H9 (cell line): ENCODE data around the gene ZNF346. TPM values are rescaled to one million over a fixed set of nuclear protein-coding genes. Genes with fewer than 3 reads are reported as not detected.

Source experiments
- DNase-seq: peaks from one replicate; pipeline ENCODE4 v3.0.0-alpha.2; 2017
- H2AFZ ChIP-seq: one replicate; pipeline ENCODE4 v1.6.1; 2013; ENCODE audit warnings: mild to moderate bottlenecking, low read length, control low read depth, moderate library complexity
- H2AK5ac ChIP-seq: 2 replicates; pipeline ENCODE4 v1.6.1; 2013; ENCODE audit warnings: low read length, control low read depth, mixed read lengths; ENCODE audit not compliant: insufficient read length
- H2BK120ac ChIP-seq: one replicate; pipeline ENCODE4 v1.6.1; 2013; ENCODE audit warnings: low read depth, mild to moderate bottlenecking, low read length, control low read depth, inconsistent platforms; ENCODE audit not compliant: poor library complexity, severe bottlenecking
- H2BK12ac ChIP-seq: 2 replicates; pipeline ENCODE4 v1.6.1; 2013; ENCODE audit warnings: low read length, control low read depth, mixed read lengths, low read depth; ENCODE audit not compliant: insufficient read length
- H2BK15ac ChIP-seq: 2 replicates; pipeline ENCODE4 v1.6.1; 2013; ENCODE audit warnings: low read depth, low read length, control low read depth
- H2BK20ac ChIP-seq: one replicate; pipeline ENCODE4 v1.6.1; 2013; ENCODE audit warnings: low read depth, mild to moderate bottlenecking, low read length, control low read depth, inconsistent platforms; ENCODE audit not compliant: poor library complexity, severe bottlenecking
- H2BK5ac ChIP-seq: 2 replicates; pipeline ENCODE4 v1.6.1; 2013; ENCODE audit warnings: low read length, control low read depth, mixed read lengths; ENCODE audit not compliant: insufficient read length
- H3K14ac ChIP-seq: 2 replicates; pipeline ENCODE4 v1.6.1; 2013; ENCODE audit warnings: low read length, control low read depth; ENCODE audit not compliant: insufficient read depth
- H3K18ac ChIP-seq: 2 replicates; pipeline ENCODE4 v1.6.1; 2013; ENCODE audit warnings: low read depth, mild to moderate bottlenecking, mixed read lengths, low read length, control low read depth; ENCODE audit not compliant: insufficient read length
- H3K23ac ChIP-seq: 2 replicates; pipeline ENCODE4 v1.6.1; 2013; ENCODE audit warnings: low read length, control low read depth, mixed read lengths, low read depth; ENCODE audit not compliant: insufficient read length
- H3K23me2 ChIP-seq: 2 replicates; pipeline ENCODE4 v1.6.1; 2013; ENCODE audit warnings: low read depth, mild to moderate bottlenecking, mixed read lengths, low read length, control low read depth; ENCODE audit not compliant: insufficient read length, poor library complexity, severe bottlenecking
- H3K27ac ChIP-seq: 2 replicates; pipeline ENCODE4 v1.5.1; 2013; ENCODE audit warnings: low read length, control low read depth, mixed read lengths, low read depth; ENCODE audit not compliant: insufficient read length
- H3K27me3 ChIP-seq: 2 replicates; pipeline ENCODE4 v1.6.1; 2013; ENCODE audit warnings: low read length, control low read depth, inconsistent platforms; ENCODE audit not compliant: insufficient read depth
- H3K4ac ChIP-seq: 2 replicates; pipeline ENCODE4 v1.6.1; 2013; ENCODE audit warnings: low read depth, mild to moderate bottlenecking, control low read depth, inconsistent platforms, low read length, moderate library complexity
- H3K4me1 ChIP-seq: 2 replicates; pipeline ENCODE4 v1.6.1; 2013; ENCODE audit warnings: low read length, control low read depth, inconsistent platforms; ENCODE audit not compliant: insufficient read depth
- H3K4me2 ChIP-seq: 2 replicates; pipeline ENCODE4 v1.6.1; 2013; ENCODE audit warnings: low read length, control low read depth, mixed read lengths; ENCODE audit not compliant: insufficient read length, insufficient read depth
- H3K56ac ChIP-seq: 2 replicates; pipeline ENCODE4 v1.6.1; 2013; ENCODE audit warnings: low read depth, mild to moderate bottlenecking, mixed read lengths, low read length, control low read depth; ENCODE audit not compliant: insufficient read length
- H3K79me1 ChIP-seq: 2 replicates; pipeline ENCODE4 v1.6.1; 2013; ENCODE audit warnings: low read depth, mild to moderate bottlenecking, moderate library complexity, low read length, control low read depth, inconsistent platforms; ENCODE audit not compliant: insufficient read depth, poor library complexity, severe bottlenecking
- H3K79me2 ChIP-seq: 2 replicates; pipeline ENCODE4 v1.6.1; 2013; ENCODE audit warnings: low read length, control low read depth, inconsistent platforms; ENCODE audit not compliant: insufficient read depth
- H3K9ac ChIP-seq: 2 replicates; pipeline ENCODE4 v1.6.1; 2013; ENCODE audit warnings: low read length, control low read depth, mixed read lengths; ENCODE audit not compliant: insufficient read length; ENCODE audit errors: extremely low read depth
- H3K9me3 ChIP-seq: one replicate; pipeline ENCODE4 v1.6.1; 2013; ENCODE audit warnings: low read depth, low read length, inconsistent platforms; ENCODE audit not compliant: control insufficient read depth
- H3T11ph ChIP-seq: one replicate; pipeline ENCODE4 v1.6.1; 2013; ENCODE audit warnings: mild to moderate bottlenecking, low read length, control low read depth, inconsistent platforms
- H4K20me1 ChIP-seq: one replicate; pipeline ENCODE4 v1.6.1; 2013; ENCODE audit not compliant: control insufficient read depth, insufficient read length, insufficient read depth
- H4K5ac ChIP-seq: 2 replicates; pipeline ENCODE4 v1.6.1; 2013; ENCODE audit warnings: low read depth, mild to moderate bottlenecking, mixed read lengths, low read length, control low read depth; ENCODE audit not compliant: insufficient read length
- H4K8ac ChIP-seq: replicated peaks from 2 replicates; pipeline ENCODE4 v1.6.1; 2013; ENCODE audit warnings: low read length, control low read depth, mixed read lengths, low read depth; ENCODE audit not compliant: insufficient read length
- H4K91ac ChIP-seq: 2 replicates; pipeline ENCODE4 v1.6.1; 2013; ENCODE audit warnings: low read depth, mild to moderate bottlenecking, moderate library complexity, mixed read lengths, low read length, control low read depth; ENCODE audit not compliant: insufficient read length
- H3K27ac Mint-ChIP-seq, 3 experiments: 2 replicates in 2 of 3; 3 replicates in 1 of 3; pipeline ENCODE4 v1.8.0; 2020 to 2021; ENCODE audit warnings: mixed read lengths in 3 of 3, mild to moderate bottlenecking in 1 of 3, moderate library complexity in 1 of 3
- H3K27me3 Mint-ChIP-seq: 2 replicates; pipeline ENCODE4 v1.8.0; 2021; ENCODE audit warnings: low read depth, mild to moderate bottlenecking, moderate library complexity, mixed read lengths
- H3K36me3 Mint-ChIP-seq, 3 experiments: 2 replicates in 2 of 3; 3 replicates in 1 of 3; pipeline ENCODE4 v1.8.0; 2020 to 2021; ENCODE audit warnings: low read depth in 3 of 3, mixed read lengths in 3 of 3; ENCODE audit not compliant: insufficient read depth in 1 of 3
- H3K4me1 Mint-ChIP-seq, 2 experiments: 2 replicates each; pipeline ENCODE4 v1.8.0; 2020; ENCODE audit warnings: mixed read lengths in 2 of 2
- H3K4me3 Mint-ChIP-seq, 2 experiments: 2 replicates in 1 of 2; 3 replicates in 1 of 2; pipeline ENCODE4 v1.8.0; 2020 to 2021; ENCODE audit warnings: mild to moderate bottlenecking in 2 of 2, mixed read lengths in 2 of 2, moderate library complexity in 1 of 2
- H3K9me3 Mint-ChIP-seq, 2 experiments: 2 replicates in 1 of 2; 3 replicates in 1 of 2; pipeline ENCODE4 v1.8.0; 2020; ENCODE audit warnings: mild to moderate bottlenecking in 2 of 2, mixed read lengths in 2 of 2, moderate library complexity in 1 of 2
- CTCF ChIP-seq: fragments of 200-600 bp; sonication (generic); conservative IDR thresholded peaks from 3 replicates; pipeline ENCODE4 v1.8.0; 2021; ENCODE audit warnings: antibody characterized with exemption, mild to moderate bottlenecking
- WGBS: extraction: QIAGEN DNeasy Blood & Tissue Kit; methylation state at CpG from one replicate; pipeline ENCODE4 v1.1.7; 2013; ENCODE audit warnings: missing lambda C conversion rate, low lambda C conversion rate, mixed read lengths; ENCODE audit not compliant: insufficient read length; ENCODE audit errors: extremely low coverage; 5-methylcytosine and 5-hydroxymethylcytosine counted together
- total RNA-seq: library from RNA; stranded (reverse); gene quantifications from 2 replicates; pipeline ENCODE4 v1.2.1, GENCODE V29; 2021

Gene ZNF346
- total RNA-seq, 1 experiment from 2014 or later: 22.7 TPM

- no peak overlapping the region for H2AK5ac ChIP-seq
- H3K4me3 Mint-ChIP-seq: peak overlapping the region in 1 of 2 experiments; percentile 14; a peak in 1 of 5 replicates
Measured at GRCh38 chr5:177071666-177072385, 49.3 kb downstream of the ZNF346 start.

More at GRCh38 chr5:177071666-177072385, 49.3 kb downstream of the ZNF346 start:
- Histone ChIP-seq H3K23me2 (no peaks in the 10 kb centered on the region), H3K27me3 (no peaks in the 10 kb centered on the region), H3K4ac (no peak overlapping the region), H2AFZ (no peak overlapping the region), H3K9ac (no peak overlapping the region), H4K20me1 (no peaks in the 10 kb centered on the region), H3T11ph (no peak overlapping the region), H4K5ac (no peak overlapping the region), H2BK5ac (no peak overlapping the region), H3K14ac (no peak overlapping the region), H3K79me1 (no peaks in the 10 kb centered on the region), H3K4me1 (no peaks in the 10 kb centered on the region), H3K4me2 (no peak overlapping the region), H3K23ac (no peak overlapping the region), H3K18ac (no peak overlapping the region), H4K91ac (no peak overlapping the region), H3K9me3 (no peaks in the 10 kb centered on the region), H2BK12ac (no peak overlapping the region), H2BK15ac (no peak overlapping the region), H3K27ac (no peak overlapping the region), H2BK20ac (no peak overlapping the region), H3K79me2 (no peaks in the 10 kb centered on the region), H2BK120ac (no peak overlapping the region), H3K56ac (no peak overlapping the region), H4K8ac (no peak overlapping the region)
- no CpG with 5 or more reads among the region's 6 CpGs for WGBS
- H3K4me1 Mint-ChIP-seq: peaks cover 4 to 9% of the 10 kb centered on the region in 2 experiments
- peak overlapping the region in 1 of 3 experiments; percentile 25; a peak in 1 of 7 replicates for H3K27ac Mint-ChIP-seq
- peak; percentile 92 for TF ChIP-seq CTCF
- peaks cover 2% of the 10 kb centered on the region; the same call in 1 of the 2 replicates for H3K27me3 Mint-ChIP-seq
- peak; percentile 69 for DNase-seq
- no peaks in the 10 kb centered on the region for H3K36me3 Mint-ChIP-seq
- H3K9me3 Mint-ChIP-seq: no peaks in the 10 kb centered on the region
